Measurements from ENCODE around the gene GNL2.
"Not testable (repeated sequence)": the region's sequence is repeated elsewhere in the genome, so short reads cannot be mapped to it uniquely, and the experiment has no call there.

The GNL2 gene

DNA sequence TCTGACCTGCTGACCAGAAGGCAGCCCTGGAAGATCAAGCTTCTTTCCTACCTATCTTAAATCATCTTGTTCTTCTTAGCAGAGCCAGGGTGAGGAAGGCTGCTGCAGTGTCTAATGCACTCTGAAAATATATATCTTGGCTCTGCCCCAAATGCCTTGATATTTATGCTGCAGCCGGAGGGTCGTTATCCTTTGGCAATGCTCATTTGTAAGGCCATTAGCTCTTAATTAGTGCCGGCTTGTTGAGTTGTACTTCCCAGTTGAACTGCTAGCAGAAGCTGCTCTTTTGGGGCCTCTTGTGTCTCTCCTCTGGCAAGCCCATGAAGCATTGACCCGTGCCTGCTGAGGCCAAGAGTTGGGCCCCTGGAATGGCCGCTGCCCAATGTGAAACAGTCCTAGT lies 4.2 kb upstream of the GNL2 start:
- no peak for TF ChIP-seq CTCF (IDR thresholded peaks at IDR 0.05; ENCODE audit: low read depth, low read length, missing control alignments)
- no peak overlapping the region for H3K4me3 ChIP-seq (ENCODE audit: low read depth, low read length)
- no peak for DNase-seq (ENCODE audit: low read depth)

GRCh38 chr1:37596182-37596667 lies 488 bp upstream of the GNL2 start:
- H3K4me3 ChIP-seq (ENCODE audit: low read depth, low read length), result peak overlapping the region; percentile 81
- no peak for TF ChIP-seq CTCF (IDR thresholded peaks at IDR 0.05; ENCODE audit: low read depth, low read length, missing control alignments)
- no peak for DNase-seq (ENCODE audit: low read depth)

- TF ChIP-seq CTCF (IDR thresholded peaks at IDR 0.05; ENCODE audit: low read depth, low read length, missing control alignments), result no peak
- H3K4me3 ChIP-seq (ENCODE audit: low read depth, low read length), result no peak overlapping the region
- DNase-seq (ENCODE audit: low read depth), result no peak
Measured at GRCh38 chr1:37593726-37594125, 2.0 kb downstream of the GNL2 start.

DNA sequence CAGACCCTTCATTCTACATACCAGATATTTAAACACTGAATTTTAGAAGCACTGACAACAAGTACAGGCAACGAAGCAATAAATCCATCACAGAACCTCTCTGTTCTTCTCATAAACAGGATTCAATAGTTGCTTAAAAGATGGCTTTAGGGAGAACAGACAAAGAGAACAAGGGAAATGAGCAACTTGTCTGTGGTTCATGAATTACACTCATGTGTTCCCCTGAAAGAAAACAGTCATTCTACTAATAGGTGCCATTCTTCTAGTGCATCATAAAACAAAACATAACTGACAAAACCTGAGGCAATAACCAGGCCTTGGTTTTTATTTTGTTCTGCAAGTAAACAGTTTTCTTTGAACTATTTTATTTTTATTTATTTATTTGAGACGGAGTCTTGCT lies 6.8 kb downstream of the GNL2 start:
- H3K4me3 ChIP-seq (ENCODE audit: low read depth, low read length), result no peak overlapping the region
- no peak for DNase-seq (ENCODE audit: low read depth)
- no peak for TF ChIP-seq CTCF (IDR thresholded peaks at IDR 0.05; ENCODE audit: low read depth, low read length, missing control alignments)

DNA sequence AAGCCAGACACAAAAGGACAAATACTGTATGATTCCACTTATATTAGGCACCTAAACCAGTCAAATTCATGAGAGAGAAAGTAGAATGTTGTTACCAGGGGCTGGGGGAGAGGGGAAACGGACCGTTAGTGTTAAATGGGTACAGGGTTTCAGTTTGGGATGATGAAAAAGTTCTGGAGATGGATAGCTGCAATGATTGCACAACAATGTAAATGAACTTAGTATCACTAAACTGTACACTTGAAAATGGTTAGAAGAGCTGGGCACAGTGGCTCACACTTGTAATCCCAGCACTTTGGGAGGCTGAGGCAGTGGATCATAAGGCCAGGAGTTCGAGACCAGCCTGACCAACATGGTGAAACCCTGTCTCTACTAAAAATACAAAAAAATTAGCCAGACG lies 11.2 kb downstream of the GNL2 start:
- not testable (repeated sequence) for DNase-seq (ENCODE audit: low read depth); H3K4me3 ChIP-seq (ENCODE audit: low read depth, low read length)

DNA sequence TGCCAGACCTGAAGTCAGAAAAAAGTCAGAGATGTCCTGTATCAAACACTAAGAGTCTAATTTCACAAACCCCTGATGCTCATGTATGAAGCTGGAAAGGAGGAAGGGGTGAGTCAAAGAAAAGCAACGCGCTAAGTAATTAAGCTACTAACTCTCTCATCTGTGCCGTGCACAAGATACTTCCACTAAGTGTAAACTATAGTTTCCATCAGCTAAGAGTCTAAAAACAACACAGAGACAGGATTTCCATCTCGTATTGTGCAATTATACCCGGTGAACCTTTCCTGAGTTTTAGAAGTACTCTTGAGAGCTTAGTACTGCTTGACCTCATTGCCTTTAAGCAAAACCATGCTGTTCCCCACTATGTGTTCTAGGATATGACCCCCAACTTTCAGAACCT lies 20.0 kb downstream of the GNL2 start:
- TF ChIP-seq CTCF (IDR thresholded peaks at IDR 0.05; ENCODE audit: low read depth, low read length, missing control alignments), result no peak
- H3K4me3 ChIP-seq (ENCODE audit: low read depth, low read length), result no peak overlapping the region
- DNase-seq (ENCODE audit: low read depth), result no peak

DNA sequence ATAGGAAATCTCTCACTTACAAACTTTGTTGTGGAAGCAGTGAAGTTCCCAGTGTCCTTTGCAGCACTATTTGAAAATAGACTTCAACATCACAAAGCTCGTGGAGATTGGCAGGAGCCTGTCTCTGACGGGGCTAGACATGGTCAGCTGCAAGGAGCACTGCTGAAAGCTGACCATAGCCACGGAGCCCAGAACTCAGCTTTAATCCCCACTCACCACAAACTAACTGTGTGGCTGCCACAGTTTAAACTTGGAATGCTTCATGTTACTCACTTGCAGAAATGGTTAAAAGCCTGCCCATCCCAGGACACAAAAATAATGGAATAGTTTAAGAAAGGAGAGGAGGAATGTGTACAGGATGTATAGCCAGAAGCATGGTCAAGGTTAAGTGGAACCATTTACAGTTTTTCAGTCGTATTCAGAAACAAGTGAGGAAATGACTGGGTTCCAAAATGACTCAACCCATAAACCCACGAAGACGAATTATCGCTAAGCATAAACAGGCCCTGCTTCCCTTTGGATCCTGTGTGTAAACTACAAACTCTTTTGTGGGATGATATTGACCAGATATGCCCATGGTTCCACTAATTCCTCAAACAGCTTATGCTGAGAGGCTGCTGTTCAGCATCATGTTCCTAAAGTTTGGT lies 20.8 kb downstream of the GNL2 start:
- no peak for TF ChIP-seq CTCF (IDR thresholded peaks at IDR 0.05; ENCODE audit: low read depth, low read length, missing control alignments)
- H3K4me3 ChIP-seq (ENCODE audit: low read depth, low read length), result no peak overlapping the region
- DNase-seq (ENCODE audit: low read depth), result no peak

Measured in GM12864 (cell line).